CD4-positive, alpha-beta T cell (primary cell): ENCODE measurements around the gene SH3RF3. TPM values are rescaled to one million over a fixed set of nuclear protein-coding genes. Genes with fewer than 3 reads are reported as not detected.

Experiments used
- ATAC-seq: fragments of 200-7000 bp; cut with Tn5 transposase; one replicate; pipeline ENCODE4 v1.10.0; 2022; ENCODE audit warnings: mild to moderate bottlenecking; ENCODE audit not compliant: poor library complexity
- CTCF ChIA-PET: fragments of 350-600 bp; sonication (Branson Sonifier 250); formaldehyde crosslinking; loops from one replicate; lab custom pipeline; 2021; ENCODE audit warnings: antibody characterized with exemption, inconsistent platforms; lab: Charles Lee
- POLR2A ChIA-PET: fragments of 350-600 bp; sonication (Branson Sonifier 250); formaldehyde crosslinking; loops from one replicate; lab custom pipeline; 2021; ENCODE audit warnings: antibody characterized with exemption, inconsistent platforms; lab: Charles Lee
- DNase-seq, 14 experiments: peaks; one replicate each; pipeline ENCODE4 v3.0.0-alpha.2; 2013 to 2020; ENCODE audit warnings: mixed read lengths in 2 of 14
- H3K27ac ChIP-seq, 2 donors: one replicate each; pipeline versions ENCODE4 v1.5.1 to v1.7.0; 2013; ENCODE audit warnings: low read length in 2 of 2, low read depth in 1 of 2, mild to moderate bottlenecking in 1 of 2
- H3K27me3 ChIP-seq, 2 experiments: 1 replicate in 1 of 2; 2 replicates in 1 of 2; pipeline versions ENCODE4 v1.6.1 to v1.7.0; 2013; ENCODE audit warnings: low read length in 2 of 2, control low read depth in 1 of 2, mild to moderate bottlenecking in 1 of 2, moderate library complexity in 1 of 2; ENCODE audit not compliant: insufficient read depth in 2 of 2, control insufficient read depth in 1 of 2
- H3K36me3 ChIP-seq: one replicate; pipeline ENCODE4 v1.6.1; 2013; ENCODE audit warnings: low read length, control low read depth; ENCODE audit not compliant: insufficient read depth
- H3K4me1 ChIP-seq: one replicate; pipeline ENCODE4 v1.6.1; 2013; ENCODE audit warnings: low read length, control low read depth; ENCODE audit not compliant: insufficient read depth
- H3K4me3 ChIP-seq: one replicate; pipeline ENCODE4 v1.5.1; 2013; ENCODE audit warnings: mild to moderate bottlenecking, low read length, moderate library complexity
- H3K9me3 ChIP-seq, 2 experiments: 1 replicate in 1 of 2; 2 replicates in 1 of 2; pipeline versions ENCODE4 v1.6.1 to v1.7.0; 2013; ENCODE audit warnings: low read length in 2 of 2, mild to moderate bottlenecking in 2 of 2, control low read depth in 1 of 2, moderate library complexity in 1 of 2; ENCODE audit not compliant: control insufficient read depth in 1 of 2, insufficient read depth in 1 of 2
- H3K27ac Mint-ChIP-seq: one replicate; pipeline ENCODE4 v1.8.0; 2020; ENCODE audit warnings: mixed read lengths
- H3K27me3 Mint-ChIP-seq: one replicate; pipeline ENCODE4 v1.8.0; 2021; ENCODE audit warnings: mixed read lengths
- H3K36me3 Mint-ChIP-seq: one replicate; pipeline ENCODE4 v1.8.0; 2021; ENCODE audit warnings: low read depth, mixed read lengths
- H3K4me1 Mint-ChIP-seq: one replicate; pipeline ENCODE4 v1.8.0; 2021; ENCODE audit warnings: low read depth, mixed read lengths
- H3K4me3 Mint-ChIP-seq: one replicate; pipeline ENCODE4 v1.8.0; 2020; ENCODE audit warnings: mild to moderate bottlenecking, mixed read lengths
- H3K9me3 Mint-ChIP-seq: one replicate; pipeline ENCODE4 v1.8.0; 2020; ENCODE audit warnings: mixed read lengths
- CTCF ChIP-seq: fragments of 200-600 bp; IDR thresholded peaks from one replicate; pipeline ENCODE4 v1.8.0; 2022; ENCODE audit warnings: antibody characterized with exemption, mild to moderate bottlenecking
- intact Hi-C, 2 experiments: fragments of 100-400 bp; cut with DNase I in 1 of 2; cut with micrococcal nuclease in 1 of 2; formaldehyde crosslinking; loops; one replicate each; pipeline versions ENCODE4 v1.15.1 to v1.9.0; 2023 to 2025; cut with DNase I, micrococcal nuclease
- total RNA-seq, 174 experiments: library from RNA in 2 of 174; stranded (reverse) in 2 of 174; gene quantifications; one replicate each; pipeline ENCODE4 v1.2.3 and lab custom pipeline; 2021 to 2026

SH3RF3 gene
- total RNA-seq, 2 experiments from 2014 or later, result 5.2 to 5.9 TPM

GRCh38 chr2:109258376-109258775 is 129.4 kb downstream of the SH3RF3 start:
- H3K27ac Mint-ChIP-seq, result no peak overlapping the region
- H3K36me3 ChIP-seq, result no peaks in the 10 kb centered on the region
- H3K27me3 ChIP-seq, result no peaks in the 10 kb centered on the region
- H3K4me3 ChIP-seq, result no peak overlapping the region
- no peak overlapping the region for H3K4me3 Mint-ChIP-seq
- ATAC-seq (no peak), DNase-seq (no peak)
- H3K4me1 Mint-ChIP-seq, result peaks cover 34% of the 10 kb centered on the region
- no peaks in the 10 kb centered on the region for H3K36me3 Mint-ChIP-seq
- no peaks in the 10 kb centered on the region for H3K9me3 Mint-ChIP-seq
- no peaks in the 10 kb centered on the region for H3K27me3 Mint-ChIP-seq
- intact Hi-C loops, result no loop called here
- H3K9me3 ChIP-seq, result no peaks in the 10 kb centered on the region
- H3K4me1 ChIP-seq, result no peaks in the 10 kb centered on the region
- no peak for TF ChIP-seq CTCF
- no peak overlapping the region for H3K27ac ChIP-seq
- CTCF ChIA-PET, result no interaction called here
- POLR2A ChIA-PET, result no interaction called here

- Mint-ChIP-seq H3K4me1 (peaks cover 34% of the 10 kb centered on the region), H3K9me3 (no peaks in the 10 kb centered on the region), H3K27ac (no peak overlapping the region), H3K4me3 (no peak overlapping the region), H3K27me3 (no peaks in the 10 kb centered on the region), H3K36me3 (no peaks in the 10 kb centered on the region)
- no peak for TF ChIP-seq CTCF
- intact Hi-C loops, result no loop called here
- H3K9me3 ChIP-seq, result no peaks in the 10 kb centered on the region
- no peaks in the 10 kb centered on the region for H3K4me1 ChIP-seq
- no peaks in the 10 kb centered on the region for H3K27me3 ChIP-seq
- ChIA-PET CTCF (no interaction called here), POLR2A (no interaction called here)
- H3K27ac ChIP-seq, result no peak overlapping the region
- ATAC-seq (no peak), DNase-seq (no peak)
- H3K36me3 ChIP-seq, result no peaks in the 10 kb centered on the region
- no peak overlapping the region for H3K4me3 ChIP-seq
Observed at GRCh38 chr2:109258905-109259540, 130.0 kb downstream of the SH3RF3 start.

GRCh38 chr2:109259671-109260070 is 130.7 kb downstream of the SH3RF3 start:
- Histone ChIP-seq H3K36me3 (no peaks in the 10 kb centered on the region), H3K27ac (no peak overlapping the region), H3K9me3 (no peaks in the 10 kb centered on the region), H3K4me3 (no peak overlapping the region), H3K27me3 (no peaks in the 10 kb centered on the region), H3K4me1 (no peaks in the 10 kb centered on the region)
- no peaks in the 10 kb centered on the region for H3K27me3 Mint-ChIP-seq
- H3K36me3 Mint-ChIP-seq, result no peaks in the 10 kb centered on the region
- intact Hi-C loops, result no loop called here
- CTCF ChIA-PET, result no interaction called here
- POLR2A ChIA-PET, result no interaction called here
- no peak overlapping the region for H3K27ac Mint-ChIP-seq
- DNase-seq (no peak), ATAC-seq (no peak)
- TF ChIP-seq CTCF, result no peak
- no peaks in the 10 kb centered on the region for H3K9me3 Mint-ChIP-seq
- no peak overlapping the region for H3K4me3 Mint-ChIP-seq
- H3K4me1 Mint-ChIP-seq, result peaks cover 28% of the 10 kb centered on the region
